HEK293T (cell line): Measurements from ENCODE around the gene BRAP.

Source experiments
- ARNT ChIP-seq: fragments of 450-650 bp; IDR thresholded peaks from 2 replicates; pipeline ENCODE4 v1.6.1; 2017; ENCODE audit warnings: mild to moderate bottlenecking
- BHLHE40 ChIP-seq: fragments of 450-650 bp; IDR thresholded peaks from 2 replicates; pipeline ENCODE4 v1.6.1; 2016; ENCODE audit warnings: mild to moderate bottlenecking, moderate library complexity, borderline replicate concordance
- CTBP1 ChIP-seq: fragments of 450-650 bp; IDR thresholded peaks from 2 replicates; pipeline ENCODE4 v1.6.1; 2016; ENCODE audit warnings: borderline replicate concordance
- FOXA1 ChIP-seq: fragments of 450-650 bp; IDR thresholded peaks from 2 replicates; pipeline ENCODE4 v1.6.1; 2016; ENCODE audit warnings: mild to moderate bottlenecking
- FOXM1 ChIP-seq: fragments of 450-650 bp; IDR thresholded peaks from 2 replicates; pipeline ENCODE4 v1.6.1; 2017; ENCODE audit warnings: mild to moderate bottlenecking, borderline replicate concordance
- NFRKB ChIP-seq: fragments of 450-650 bp; IDR thresholded peaks from 2 replicates; pipeline ENCODE4 v1.6.1; 2016; ENCODE audit warnings: mild to moderate bottlenecking, moderate library complexity
- SP1 ChIP-seq: fragments of 450-650 bp; IDR thresholded peaks from 2 replicates; pipeline ENCODE4 v1.6.1; 2017
- SUZ12 ChIP-seq: fragments of 450-650 bp; IDR thresholded peaks from 2 replicates; pipeline ENCODE4 v1.6.1; 2016; ENCODE audit warnings: mild to moderate bottlenecking
- TARDBP ChIP-seq: fragments of 450-650 bp; IDR thresholded peaks from 2 replicates; pipeline ENCODE4 v1.6.1; 2016
- ZNF384 ChIP-seq: fragments of 450-650 bp; IDR thresholded peaks from 2 replicates; pipeline ENCODE4 v1.6.1; 2016

GRCh38 chr12:111685811-111686573 is at the start of gene BRAP, which contains the start of gene ACAD10:
- no peak for TF ChIP-seq FOXM1
- no peak for TF ChIP-seq TARDBP
- TF ChIP-seq SP1: no peak
- no peak for TF ChIP-seq ARNT
- TF ChIP-seq BHLHE40: no peak
- TF ChIP-seq ZNF384: no peak
- no peak for TF ChIP-seq NFRKB
- no peak for TF ChIP-seq SUZ12
- TF ChIP-seq CTBP1: no peak
- TF ChIP-seq FOXA1: no peak
